ENCODE data around the gene HNRNPM.

The HNRNPM gene

GRCh38 chr19:8446061-8446709 lies 1.4 kb downstream of the HNRNPM start:
- Mint-ChIP-seq H3K9me3 (no peaks in the 10 kb centered on the region), H3K4me3 (peak overlapping the region; percentile 90), H3K27ac (peak overlapping the region; percentile 99), H3K4me1 (peaks cover 56% of the 10 kb centered on the region), H3K36me3 (peaks cover 68% of the 10 kb centered on the region)
- no peak for DNase-seq (ENCODE audit: low spot score in 2 of 2)
- ATAC-seq: no peak

GRCh38 chr19:8449830-8450229 lies 5.1 kb downstream of the HNRNPM start:
- Mint-ChIP-seq H3K4me1 (peaks cover 82% of the 10 kb centered on the region), H3K27ac (peak overlapping the region; percentile 35), H3K36me3 (peaks cover 96% of the 10 kb centered on the region), H3K9me3 (no peaks in the 10 kb centered on the region), H3K4me3 (peak overlapping the region; percentile 11)
- ATAC-seq: no peak
- DNase-seq (ENCODE audit: low spot score in 2 of 2): no peak

DNA sequence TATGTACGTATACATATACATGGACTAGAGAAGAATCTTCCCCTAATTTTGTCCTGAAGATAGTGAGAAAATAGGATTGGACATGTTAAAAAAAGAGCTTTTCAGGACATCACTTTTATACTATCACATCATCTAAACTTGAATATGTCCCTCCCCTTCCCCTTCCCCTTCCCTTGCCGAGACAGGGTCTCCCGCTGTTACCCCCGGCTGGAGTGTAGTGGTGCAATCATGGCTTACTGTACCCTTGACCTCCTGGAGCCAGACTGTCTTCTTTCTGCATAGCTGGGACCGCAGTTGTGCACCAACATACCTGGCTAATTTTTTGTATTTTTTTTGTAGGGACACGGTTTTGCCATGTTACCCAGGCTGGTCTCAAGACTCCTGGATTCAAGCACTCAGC lies 6.6 kb downstream of the HNRNPM start:
- DNase-seq (ENCODE audit: low spot score in 2 of 2) (no peak), ATAC-seq (no peak)
- H3K27ac Mint-ChIP-seq: peak overlapping the region; percentile 40
- H3K9me3 Mint-ChIP-seq: no peaks in the 10 kb centered on the region
- H3K4me1 Mint-ChIP-seq: peaks cover 86% of the 10 kb centered on the region
- peaks cover 98% of the 10 kb centered on the region for H3K36me3 Mint-ChIP-seq
- H3K4me3 Mint-ChIP-seq: peak overlapping the region; percentile 5

GRCh38 chr19:8451885-8452284 lies 7.1 kb downstream of the HNRNPM start:
- peak overlapping the region; percentile 5 for H3K4me3 Mint-ChIP-seq
- peak overlapping the region; percentile 48 for H3K27ac Mint-ChIP-seq
- H3K4me1 Mint-ChIP-seq: peaks cover 86% of the 10 kb centered on the region
- DNase-seq (ENCODE audit: low spot score in 2 of 2) (no peak), ATAC-seq (peak; percentile 86)
- peaks cover 98% of the 10 kb centered on the region for H3K36me3 Mint-ChIP-seq
- H3K9me3 Mint-ChIP-seq: no peaks in the 10 kb centered on the region

DNA sequence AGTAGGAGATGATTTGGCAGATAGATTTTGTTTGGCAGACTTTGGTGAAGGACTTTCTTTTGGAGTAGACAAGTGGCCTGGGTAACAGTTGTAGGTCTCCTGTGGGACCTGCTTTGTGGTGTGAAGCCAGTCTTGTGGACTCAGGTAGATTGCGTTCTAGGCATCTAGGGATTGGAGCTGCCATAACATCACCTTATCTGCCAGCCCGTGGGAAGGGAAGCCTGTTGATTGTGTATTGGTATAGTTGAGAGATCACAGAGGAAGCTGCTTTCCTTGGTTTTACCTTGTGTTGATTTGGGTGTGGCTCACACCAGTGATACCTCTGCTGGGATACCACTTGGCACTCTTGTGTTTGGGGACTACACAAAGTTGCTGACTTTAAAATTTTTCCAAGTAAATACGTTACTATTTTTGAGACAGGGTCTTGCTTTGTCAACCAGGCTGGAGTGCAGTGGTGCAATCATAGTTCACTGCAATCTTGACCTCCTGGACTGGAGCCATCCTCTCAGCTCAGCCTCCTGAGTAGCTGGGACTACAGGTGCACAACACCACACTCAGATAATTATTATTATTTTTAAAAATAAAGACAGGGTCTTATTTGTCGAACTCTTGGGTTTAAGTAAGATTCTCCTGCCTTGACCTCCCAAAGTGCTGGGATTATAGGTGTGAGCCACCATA lies 7.8 kb downstream of the HNRNPM start:
- H3K36me3 Mint-ChIP-seq: peaks cover 98% of the 10 kb centered on the region
- H3K4me3 Mint-ChIP-seq: peak overlapping the region; percentile 5
- H3K4me1 Mint-ChIP-seq: peaks cover 80% of the 10 kb centered on the region
- DNase-seq (ENCODE audit: low spot score in 2 of 2) (no peak), ATAC-seq (no peak)
- H3K9me3 Mint-ChIP-seq: no peaks in the 10 kb centered on the region
- H3K27ac Mint-ChIP-seq: peak overlapping the region; percentile 48

DNA sequence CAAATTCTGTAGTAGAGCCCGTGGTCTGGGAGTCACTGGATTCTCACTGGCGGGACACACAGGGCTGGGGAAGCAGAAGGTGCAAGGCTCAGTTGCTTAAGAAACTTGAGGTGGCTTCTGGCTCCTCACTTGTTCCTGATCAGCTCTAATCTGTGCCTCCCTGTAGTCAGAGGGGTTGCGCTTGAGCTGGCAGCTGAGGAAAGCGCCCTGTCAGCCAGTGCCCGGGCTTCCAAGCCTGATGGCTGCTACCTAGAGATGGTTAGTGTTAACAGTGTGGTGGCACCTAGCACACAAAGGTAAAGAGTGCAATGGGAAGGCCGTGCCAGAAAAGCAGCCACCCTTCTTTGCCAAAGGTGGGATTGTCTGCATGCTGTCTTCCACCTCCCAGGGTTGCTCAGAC lies 8.8 kb downstream of the HNRNPM start:
- Mint-ChIP-seq H3K36me3 (peaks cover 98% of the 10 kb centered on the region), H3K27ac (peak overlapping the region; percentile 5), H3K4me1 (peaks cover 82% of the 10 kb centered on the region), H3K9me3 (no peaks in the 10 kb centered on the region), H3K4me3 (no peak overlapping the region)
- DNase-seq (ENCODE audit: low spot score in 2 of 2): no peak
- ATAC-seq: no peak

DNA sequence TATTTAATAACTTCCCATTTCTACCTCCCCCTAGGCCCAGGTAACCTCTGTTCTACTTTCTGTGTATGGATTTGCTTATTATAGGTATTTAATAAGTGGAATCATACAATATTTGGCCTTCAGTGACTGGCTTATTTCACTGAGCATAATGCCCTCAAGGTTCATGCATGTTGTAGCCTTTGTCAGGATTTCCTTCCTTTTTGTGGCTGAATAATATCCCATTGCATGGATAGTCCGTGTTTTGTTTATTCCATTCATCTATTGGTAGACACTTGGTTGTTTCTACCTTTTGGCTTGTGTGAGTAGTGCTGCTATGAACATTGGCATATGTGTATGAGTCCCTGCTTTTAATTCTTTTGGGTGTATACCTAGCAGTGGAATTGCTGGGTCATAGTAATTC lies 9.4 kb downstream of the HNRNPM start:
- H3K36me3 Mint-ChIP-seq: peaks cover 98% of the 10 kb centered on the region
- no peak for DNase-seq (ENCODE audit: low spot score in 2 of 2)
- no peak overlapping the region for H3K4me3 Mint-ChIP-seq
- H3K9me3 Mint-ChIP-seq: no peaks in the 10 kb centered on the region
- H3K27ac Mint-ChIP-seq: peak overlapping the region; percentile 5
- no peak for ATAC-seq
- peaks cover 83% of the 10 kb centered on the region for H3K4me1 Mint-ChIP-seq

DNA sequence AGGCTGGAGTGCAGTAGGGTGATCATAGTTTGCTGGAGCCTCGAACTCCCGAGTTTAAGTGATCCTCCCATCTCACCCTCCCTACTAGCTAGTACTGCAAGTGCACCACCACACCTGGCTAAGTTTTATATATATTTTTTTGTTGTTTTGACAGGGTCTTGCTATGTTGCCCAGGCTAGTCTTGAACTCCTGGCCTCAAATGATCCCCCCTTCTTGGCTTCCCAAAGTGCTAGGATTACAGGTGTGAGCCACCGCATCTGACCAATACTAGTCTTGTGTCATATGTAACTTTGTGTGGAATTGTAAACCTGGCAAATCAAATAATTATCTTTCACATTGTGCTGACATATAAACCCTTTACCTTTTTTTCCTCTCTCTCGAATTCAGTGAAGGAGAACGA lies 10.2 kb downstream of the HNRNPM start:
- ATAC-seq (no peak), DNase-seq (ENCODE audit: low spot score in 2 of 2) (no peak)
- H3K9me3 Mint-ChIP-seq: no peaks in the 10 kb centered on the region
- H3K4me3 Mint-ChIP-seq: no peak overlapping the region
- peaks cover 85% of the 10 kb centered on the region for H3K4me1 Mint-ChIP-seq
- peak overlapping the region; percentile 6 for H3K27ac Mint-ChIP-seq
- peaks cover 98% of the 10 kb centered on the region for H3K36me3 Mint-ChIP-seq

GRCh38 chr19:8456064-8456463 lies 11.3 kb downstream of the HNRNPM start:
- H3K9me3 Mint-ChIP-seq: no peaks in the 10 kb centered on the region
- H3K4me1 Mint-ChIP-seq: peaks cover 89% of the 10 kb centered on the region
- H3K36me3 Mint-ChIP-seq: peaks cover 100% of the 10 kb centered on the region
- H3K27ac Mint-ChIP-seq: no peak overlapping the region
- DNase-seq (ENCODE audit: low spot score in 2 of 2) (no peak), ATAC-seq (no peak)
- H3K4me3 Mint-ChIP-seq: no peak overlapping the region

GRCh38 chr19:8457209-8457608 lies 12.4 kb downstream of the HNRNPM start:
- ATAC-seq (no peak), DNase-seq (ENCODE audit: low spot score in 2 of 2) (no peak)
- H3K36me3 Mint-ChIP-seq: peaks cover 100% of the 10 kb centered on the region
- no peak overlapping the region for H3K4me3 Mint-ChIP-seq
- peaks cover 89% of the 10 kb centered on the region for H3K4me1 Mint-ChIP-seq
- H3K27ac Mint-ChIP-seq: peak overlapping the region; percentile 77
- no peaks in the 10 kb centered on the region for H3K9me3 Mint-ChIP-seq

DNA sequence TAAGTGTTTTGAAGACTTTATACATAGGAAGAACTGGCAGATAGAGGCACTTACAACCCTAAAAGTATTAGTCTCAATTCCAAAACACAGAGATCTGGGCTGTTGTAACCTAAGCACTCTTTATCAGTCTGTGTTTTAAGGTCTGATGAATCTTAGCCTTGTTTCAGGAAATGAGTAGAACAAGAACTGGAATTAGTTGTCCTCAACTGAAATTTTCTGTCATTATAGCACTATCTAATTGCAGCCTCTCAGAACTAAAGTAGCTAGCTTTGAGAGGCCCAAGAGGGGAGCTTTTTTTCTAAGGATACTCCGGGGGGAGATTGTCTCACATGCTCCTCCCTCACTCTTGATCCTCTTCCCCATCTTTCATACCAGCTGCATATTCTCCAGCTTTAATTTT lies 13.1 kb downstream of the HNRNPM start:
- peak overlapping the region; percentile 13 for H3K4me3 Mint-ChIP-seq
- no peak for DNase-seq (ENCODE audit: low spot score in 2 of 2)
- H3K9me3 Mint-ChIP-seq: no peaks in the 10 kb centered on the region
- peak; percentile 91 for ATAC-seq
- H3K4me1 Mint-ChIP-seq: peaks cover 89% of the 10 kb centered on the region
- peaks cover 100% of the 10 kb centered on the region for H3K36me3 Mint-ChIP-seq
- peak overlapping the region; percentile 77 for H3K27ac Mint-ChIP-seq

DNA sequence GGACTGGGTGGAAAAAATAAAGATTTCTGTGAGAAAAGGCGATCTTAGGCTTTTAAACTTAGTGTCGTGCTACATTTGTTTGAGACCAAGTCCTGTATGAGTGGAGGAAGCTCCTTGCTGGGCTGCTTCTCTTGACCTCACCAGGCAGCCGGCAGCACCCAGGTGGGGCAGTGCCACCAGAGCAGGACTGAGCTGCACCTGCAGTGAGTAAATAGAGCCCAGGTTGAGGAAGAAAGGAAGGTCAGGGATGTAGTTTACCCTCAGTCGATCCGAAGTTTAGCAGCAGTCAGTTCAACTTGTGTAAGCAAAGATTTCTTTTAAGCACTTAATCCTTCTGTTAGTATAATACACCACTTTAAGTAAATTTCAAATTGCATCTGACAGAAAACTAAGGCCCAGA lies 13.6 kb downstream of the HNRNPM start:
- DNase-seq (ENCODE audit: low spot score in 2 of 2): no peak
- Mint-ChIP-seq H3K27ac (peak overlapping the region; percentile 77), H3K4me1 (peaks cover 86% of the 10 kb centered on the region), H3K9me3 (no peaks in the 10 kb centered on the region), H3K4me3 (peak overlapping the region; percentile 13), H3K36me3 (peaks cover 100% of the 10 kb centered on the region)
- ATAC-seq: no peak

GRCh38 chr19:8459095-8459494 lies 14.3 kb downstream of the HNRNPM start:
- peak overlapping the region; percentile 77 for H3K27ac Mint-ChIP-seq

GRCh38 chr19:8459520-8460270 lies 14.9 kb downstream of the HNRNPM start:
- Mint-ChIP-seq H3K36me3 (peaks cover 100% of the 10 kb centered on the region), H3K9me3 (no peaks in the 10 kb centered on the region), H3K4me1 (peaks cover 73% of the 10 kb centered on the region), H3K4me3 (peak overlapping the region; percentile 26), H3K27ac (peak overlapping the region; percentile 64)
- DNase-seq (ENCODE audit: low spot score in 2 of 2) (no peak), ATAC-seq (no peak)

More at GRCh38 chr19:8459095-8459494, 14.3 kb downstream of the HNRNPM start:
- Mint-ChIP-seq H3K4me1 (peaks cover 79% of the 10 kb centered on the region), H3K9me3 (no peaks in the 10 kb centered on the region), H3K4me3 (no peak overlapping the region), H3K36me3 (peaks cover 100% of the 10 kb centered on the region)
- ATAC-seq (no peak), DNase-seq (ENCODE audit: low spot score in 2 of 2) (no peak)

DNA sequence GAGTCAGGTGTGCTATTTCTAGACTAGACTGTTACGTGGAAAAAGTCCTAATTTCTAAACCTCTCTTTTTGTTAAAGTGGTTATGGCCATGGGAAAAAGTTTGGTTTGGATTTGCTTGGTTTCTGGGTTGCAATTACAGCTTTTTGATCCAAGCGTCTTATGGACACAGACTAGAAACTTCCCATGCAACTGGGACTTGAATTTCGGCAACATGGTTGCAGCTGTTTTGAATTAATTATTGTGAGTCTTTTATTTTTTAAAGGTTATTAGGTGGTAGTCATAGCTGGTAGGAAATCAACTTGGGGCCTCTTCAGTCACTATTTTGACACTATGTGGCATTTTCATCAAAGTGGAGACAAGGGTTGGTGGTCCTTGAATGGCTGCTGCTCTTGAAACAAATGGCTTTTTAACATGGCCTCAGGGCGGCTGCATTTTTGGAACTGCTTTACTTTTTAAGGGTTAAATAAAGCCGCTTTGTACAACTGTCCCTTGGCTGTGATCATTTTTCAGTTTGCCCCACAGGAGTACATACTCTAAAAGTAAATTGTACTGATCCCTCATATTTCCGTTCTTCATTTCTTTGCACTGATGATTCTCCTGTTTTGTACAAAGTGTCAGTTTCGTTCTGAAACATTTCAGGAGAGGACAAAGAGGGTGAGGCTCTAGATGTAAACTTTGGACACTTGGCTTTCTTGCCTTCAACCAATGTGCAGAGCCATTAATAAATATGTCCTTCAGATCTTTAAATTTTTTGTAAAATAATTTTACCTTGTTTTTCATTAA lies 15.9 kb downstream of the HNRNPM start:
- Mint-ChIP-seq H3K4me3 (peak overlapping the region; percentile 26), H3K27ac (peak overlapping the region; percentile 64), H3K36me3 (peaks cover 100% of the 10 kb centered on the region), H3K4me1 (peaks cover 63% of the 10 kb centered on the region), H3K9me3 (no peaks in the 10 kb centered on the region)
- DNase-seq (ENCODE audit: low spot score in 2 of 2) (no peak), ATAC-seq (peak; percentile 51)

Data from stimulated activated effector memory CD8-positive, alpha-beta T cell treated with anti-CD3 and anti-CD28 coated beads, Interleukin-12 subunit alpha, Interleukin-12 subunit beta, amount 100 ng/mL, for 72 hours (primary cell).